Measurements from ENCODE around the gene CIP2A. TPM values are rescaled to one million over a fixed set of nuclear protein-coding genes. Genes with fewer than 3 reads are reported as not detected.

Gene CIP2A
- total and polyA plus RNA-seq, 2 of the 13 experiments (the other 11 are each of a cell fraction or from before 2014, with no cell fraction given), result 7.8 to 36.9 TPM

- TF ChIP-seq, protein P1, sequence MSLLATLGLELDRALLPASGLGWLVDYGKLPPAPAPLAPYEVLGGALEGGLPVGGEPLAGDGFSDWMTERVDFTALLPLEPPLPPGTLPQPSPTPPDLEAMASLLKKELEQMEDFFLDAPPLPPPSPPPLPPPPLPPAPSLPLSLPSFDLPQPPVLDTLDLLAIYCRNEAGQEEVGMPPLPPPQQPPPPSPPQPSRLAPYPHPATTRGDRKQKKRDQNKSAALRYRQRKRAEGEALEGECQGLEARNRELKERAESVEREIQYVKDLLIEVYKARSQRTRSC (CRISPR knock-in tag; IDR thresholded peaks at IDR 0.05; ENCODE audit: low read depth), result no peak
- no peak for TF ChIP-seq ZNF430 (CRISPR knock-in tag; IDR thresholded peaks at IDR 0.05)
- no peak for TF ChIP-seq HIC2 (CRISPR knock-in tag; IDR thresholded peaks at IDR 0.05; ENCODE audit: low read depth)
- TF ChIP-seq CREBL2 (CRISPR knock-in tag; IDR thresholded peaks at IDR 0.05; ENCODE audit: borderline replicate concordance), result no peak
- TF ChIP-seq, protein P2, sequence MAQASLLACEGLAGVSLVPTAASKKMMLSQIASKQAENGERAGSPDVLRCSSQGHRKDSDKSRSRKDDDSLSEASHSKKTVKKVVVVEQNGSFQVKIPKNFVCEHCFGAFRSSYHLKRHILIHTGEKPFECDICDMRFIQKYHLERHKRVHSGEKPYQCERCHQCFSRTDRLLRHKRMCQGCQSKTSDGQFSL (CRISPR knock-in tag; IDR thresholded peaks at IDR 0.05), result no peak
- TF ChIP-seq, protein P3, sequence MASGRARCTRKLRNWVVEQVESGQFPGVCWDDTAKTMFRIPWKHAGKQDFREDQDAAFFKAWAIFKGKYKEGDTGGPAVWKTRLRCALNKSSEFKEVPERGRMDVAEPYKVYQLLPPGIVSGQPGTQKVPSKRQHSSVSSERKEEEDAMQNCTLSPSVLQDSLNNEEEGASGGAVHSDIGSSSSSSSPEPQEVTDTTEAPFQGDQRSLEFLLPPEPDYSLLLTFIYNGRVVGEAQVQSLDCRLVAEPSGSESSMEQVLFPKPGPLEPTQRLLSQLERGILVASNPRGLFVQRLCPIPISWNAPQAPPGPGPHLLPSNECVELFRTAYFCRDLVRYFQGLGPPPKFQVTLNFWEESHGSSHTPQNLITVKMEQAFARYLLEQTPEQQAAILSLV (CRISPR knock-in tag; IDR thresholded peaks at IDR 0.05; ENCODE audit: borderline replicate concordance), result no peak
- TF ChIP-seq, protein P4, sequence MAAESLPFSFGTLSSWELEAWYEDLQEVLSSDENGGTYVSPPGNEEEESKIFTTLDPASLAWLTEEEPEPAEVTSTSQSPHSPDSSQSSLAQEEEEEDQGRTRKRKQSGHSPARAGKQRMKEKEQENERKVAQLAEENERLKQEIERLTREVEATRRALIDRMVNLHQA (CRISPR knock-in tag; IDR thresholded peaks at IDR 0.05), result no peak
- TF ChIP-seq, protein P5, sequence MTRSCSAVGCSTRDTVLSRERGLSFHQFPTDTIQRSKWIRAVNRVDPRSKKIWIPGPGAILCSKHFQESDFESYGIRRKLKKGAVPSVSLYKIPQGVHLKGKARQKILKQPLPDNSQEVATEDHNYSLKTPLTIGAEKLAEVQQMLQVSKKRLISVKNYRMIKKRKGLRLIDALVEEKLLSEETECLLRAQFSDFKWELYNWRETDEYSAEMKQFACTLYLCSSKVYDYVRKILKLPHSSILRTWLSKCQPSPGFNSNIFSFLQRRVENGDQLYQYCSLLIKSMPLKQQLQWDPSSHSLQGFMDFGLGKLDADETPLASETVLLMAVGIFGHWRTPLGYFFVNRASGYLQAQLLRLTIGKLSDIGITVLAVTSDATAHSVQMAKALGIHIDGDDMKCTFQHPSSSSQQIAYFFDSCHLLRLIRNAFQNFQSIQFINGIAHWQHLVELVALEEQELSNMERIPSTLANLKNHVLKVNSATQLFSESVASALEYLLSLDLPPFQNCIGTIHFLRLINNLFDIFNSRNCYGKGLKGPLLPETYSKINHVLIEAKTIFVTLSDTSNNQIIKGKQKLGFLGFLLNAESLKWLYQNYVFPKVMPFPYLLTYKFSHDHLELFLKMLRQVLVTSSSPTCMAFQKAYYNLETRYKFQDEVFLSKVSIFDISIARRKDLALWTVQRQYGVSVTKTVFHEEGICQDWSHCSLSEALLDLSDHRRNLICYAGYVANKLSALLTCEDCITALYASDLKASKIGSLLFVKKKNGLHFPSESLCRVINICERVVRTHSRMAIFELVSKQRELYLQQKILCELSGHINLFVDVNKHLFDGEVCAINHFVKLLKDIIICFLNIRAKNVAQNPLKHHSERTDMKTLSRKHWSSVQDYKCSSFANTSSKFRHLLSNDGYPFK (CRISPR knock-in tag; IDR thresholded peaks at IDR 0.05; ENCODE audit: borderline replicate concordance), result no peak
- TF ChIP-seq TAF1 (CRISPR knock-in tag; IDR thresholded peaks at IDR 0.05), result no peak
These were observed 72.4 kb downstream of the CIP2A start (continued) for GRCh38 chr3:108516881-108517280.
